ENCODE results near the gene CHD3.

GRCh38 chr17:7878234-7878633 lies 10.4 kb upstream of the CHD3 start:
- TF ChIP-seq POLR2A (IDR thresholded peaks at IDR 0.05) (no peak), CTCF (IDR thresholded peaks at IDR 0.05 in 4 of 5, conservative IDR thresholded peaks at IDR 0.05 in 1 of 5) (no peak)
